GM10266 (cell line): ENCODE results near the gene POP7.
A peak's percentile ranks its signal among the peaks of the same experiment; 100 is the strongest.

ENCODE experiments used
- DNase-seq: peaks from one replicate; pipeline ENCODE4 v3.0.0; 2012; ENCODE audit errors: extremely low spot score
- TF ChIP-seq, protein P1 (sequence below): IDR thresholded peaks from 2 replicates; pipeline ENCODE4 v1.5.1; 2012; ENCODE audit warnings: mild to moderate bottlenecking, low read depth; ENCODE audit not compliant: control insufficient read depth, insufficient read depth; ENCODE audit errors: missing control alignments

Gene POP7

DNA sequence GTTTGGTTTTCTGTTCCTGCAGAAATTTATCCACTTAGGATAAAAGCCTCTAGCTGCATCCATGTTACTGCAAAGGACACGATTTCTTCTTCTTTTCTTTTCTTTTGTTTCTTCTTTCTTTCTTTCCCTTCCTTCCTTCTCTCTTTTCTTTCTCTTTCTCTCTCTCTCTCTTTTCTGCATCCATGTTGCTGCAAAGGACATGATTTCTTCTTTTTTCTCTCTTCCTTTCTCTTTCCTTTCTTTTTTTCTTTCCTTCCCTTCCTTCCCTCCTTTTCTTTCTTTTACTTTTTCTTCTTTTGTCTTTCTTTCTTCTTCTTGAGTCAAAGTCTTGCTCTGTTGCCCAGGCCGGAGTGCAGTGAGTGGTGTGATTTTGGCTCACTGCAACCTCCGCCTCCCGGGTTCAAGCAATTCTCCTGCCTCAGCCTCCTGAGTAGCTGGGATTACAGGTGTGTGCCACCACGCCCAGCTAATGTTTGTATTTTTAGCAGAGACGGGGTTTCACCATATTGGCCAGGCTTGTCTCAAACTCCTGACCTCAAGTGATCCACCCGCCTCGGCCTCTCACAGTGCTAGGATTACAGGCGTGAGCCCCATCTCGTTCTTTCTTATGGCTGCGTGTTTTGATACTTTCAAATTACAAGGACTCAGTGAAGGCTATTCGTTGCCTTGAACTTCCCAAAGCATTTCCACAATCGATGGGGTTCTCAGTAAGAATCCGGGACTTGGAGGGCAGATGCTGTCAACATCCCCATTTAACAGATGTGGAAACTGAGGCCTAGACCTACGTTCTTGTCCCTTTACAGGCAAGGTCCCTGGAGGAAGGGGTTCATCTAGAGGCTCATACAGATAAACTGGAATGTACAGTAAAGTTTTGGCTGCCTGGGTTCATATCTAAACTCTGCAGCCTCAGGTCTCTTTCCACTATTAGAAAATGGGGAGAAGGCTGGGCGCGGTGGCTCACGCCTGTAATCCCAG lies 34.3 kb upstream of the POP7 start:
- DNase-seq: no peak
- TF ChIP-seq, protein P1, sequence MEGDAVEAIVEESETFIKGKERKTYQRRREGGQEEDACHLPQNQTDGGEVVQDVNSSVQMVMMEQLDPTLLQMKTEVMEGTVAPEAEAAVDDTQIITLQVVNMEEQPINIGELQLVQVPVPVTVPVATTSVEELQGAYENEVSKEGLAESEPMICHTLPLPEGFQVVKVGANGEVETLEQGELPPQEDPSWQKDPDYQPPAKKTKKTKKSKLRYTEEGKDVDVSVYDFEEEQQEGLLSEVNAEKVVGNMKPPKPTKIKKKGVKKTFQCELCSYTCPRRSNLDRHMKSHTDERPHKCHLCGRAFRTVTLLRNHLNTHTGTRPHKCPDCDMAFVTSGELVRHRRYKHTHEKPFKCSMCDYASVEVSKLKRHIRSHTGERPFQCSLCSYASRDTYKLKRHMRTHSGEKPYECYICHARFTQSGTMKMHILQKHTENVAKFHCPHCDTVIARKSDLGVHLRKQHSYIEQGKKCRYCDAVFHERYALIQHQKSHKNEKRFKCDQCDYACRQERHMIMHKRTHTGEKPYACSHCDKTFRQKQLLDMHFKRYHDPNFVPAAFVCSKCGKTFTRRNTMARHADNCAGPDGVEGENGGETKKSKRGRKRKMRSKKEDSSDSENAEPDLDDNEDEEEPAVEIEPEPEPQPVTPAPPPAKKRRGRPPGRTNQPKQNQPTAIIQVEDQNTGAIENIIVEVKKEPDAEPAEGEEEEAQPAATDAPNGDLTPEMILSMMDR: no peak

DNA sequence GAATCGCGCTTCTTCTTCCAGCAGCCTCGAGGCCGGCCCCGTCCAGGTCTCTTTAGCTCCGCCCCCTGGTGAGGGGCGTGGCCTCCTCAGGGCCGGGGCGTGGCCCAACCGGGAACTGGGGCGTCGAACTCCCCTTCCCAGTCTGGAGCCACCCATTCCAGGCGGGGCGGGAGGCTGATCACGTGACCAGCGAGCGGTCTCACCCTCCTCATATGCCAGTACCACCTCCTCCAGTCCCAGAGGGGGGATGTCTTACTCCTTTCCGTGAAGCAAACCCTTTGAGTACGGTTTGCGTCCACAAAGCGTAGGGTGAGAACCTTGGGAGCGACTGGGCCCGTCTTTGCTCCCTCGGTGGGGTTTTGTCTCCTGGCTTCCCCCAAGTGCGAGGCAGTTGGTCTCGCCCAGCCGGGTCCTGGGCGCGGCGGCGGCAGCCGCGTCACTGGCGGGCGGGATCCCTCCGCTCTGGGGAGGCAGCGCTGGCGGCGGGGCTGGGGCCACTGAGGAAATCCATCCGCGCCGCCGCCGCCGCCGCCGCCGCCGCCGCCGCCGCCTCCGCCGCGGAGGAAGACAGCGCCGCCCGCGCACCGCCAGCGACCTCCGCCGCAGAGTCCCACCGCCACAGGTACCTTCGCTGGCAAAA lies 32.5 kb upstream of the POP7 start, which contains the start of gene GNB2:
GNB2 (plus strand) TSS at position 439 of the 640 bp plus-strand sequence. CDS start 2,526 bp downstream, outside the sequence.
- DNase-seq: peak; percentile 98
- TF ChIP-seq, protein P1: no peak

DNA sequence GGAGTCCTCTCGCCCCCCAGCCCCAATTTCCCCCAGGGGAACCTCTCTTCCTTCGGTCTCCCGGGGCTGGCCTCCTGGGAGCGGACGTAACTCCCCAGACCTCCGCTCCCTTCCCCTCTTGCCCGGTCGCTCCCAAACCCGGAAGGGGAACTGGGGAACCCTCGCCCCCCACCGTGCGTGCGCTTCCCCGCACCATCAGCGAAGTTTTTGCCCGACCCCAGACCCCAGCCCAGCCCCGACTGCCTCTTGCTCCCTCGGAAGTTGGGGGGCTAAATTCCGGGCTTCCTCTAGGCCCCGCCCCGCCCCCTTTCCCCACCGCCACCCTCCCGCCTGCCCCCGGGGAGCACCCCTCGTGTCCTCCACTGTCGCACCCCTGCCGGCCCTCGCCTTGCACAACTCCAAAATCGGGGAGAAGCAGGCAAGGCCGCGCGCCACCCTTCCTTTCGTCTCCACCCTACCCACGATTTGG lies 31.9 kb upstream of the POP7 start:
- DNase-seq: peak; percentile 53
- TF ChIP-seq, protein P1: no peak

DNA sequence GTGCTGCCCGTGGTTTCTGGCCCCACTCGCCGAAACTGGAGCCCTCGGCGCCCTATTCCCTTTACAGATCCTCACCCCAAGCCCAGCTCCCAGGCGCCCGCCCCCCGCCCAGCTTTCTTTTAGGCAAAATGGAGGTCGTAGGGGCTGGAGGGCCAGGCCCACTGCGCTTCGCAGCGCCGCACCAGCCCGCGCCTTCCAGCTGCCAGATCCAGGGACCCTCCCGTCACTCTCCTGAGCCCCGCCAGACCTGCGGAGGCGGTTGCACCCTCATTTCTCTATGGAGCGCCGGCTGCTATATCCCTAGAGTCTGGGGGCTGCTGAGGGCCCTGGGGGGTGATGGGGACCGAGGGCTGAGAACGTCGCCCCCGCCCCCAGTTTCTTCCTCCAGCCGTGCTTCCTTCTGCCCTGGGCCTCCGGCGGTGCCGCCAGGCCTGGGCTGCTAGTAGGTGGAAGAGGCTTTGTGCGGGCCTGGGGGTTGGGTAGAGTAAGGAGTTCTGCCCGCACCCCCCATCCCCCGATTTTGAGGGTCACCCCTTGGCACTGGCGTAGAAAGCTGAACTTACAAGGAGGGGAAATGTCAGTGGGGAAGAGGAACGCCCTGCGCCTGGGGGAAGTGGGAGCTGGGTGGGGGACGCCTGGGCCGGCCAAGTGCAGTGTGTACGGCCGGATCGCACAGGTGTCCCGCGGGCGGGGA lies 31.4 kb upstream of the POP7 start:
- TF ChIP-seq, protein P1: no peak
- peak; percentile 38 for DNase-seq

DNA sequence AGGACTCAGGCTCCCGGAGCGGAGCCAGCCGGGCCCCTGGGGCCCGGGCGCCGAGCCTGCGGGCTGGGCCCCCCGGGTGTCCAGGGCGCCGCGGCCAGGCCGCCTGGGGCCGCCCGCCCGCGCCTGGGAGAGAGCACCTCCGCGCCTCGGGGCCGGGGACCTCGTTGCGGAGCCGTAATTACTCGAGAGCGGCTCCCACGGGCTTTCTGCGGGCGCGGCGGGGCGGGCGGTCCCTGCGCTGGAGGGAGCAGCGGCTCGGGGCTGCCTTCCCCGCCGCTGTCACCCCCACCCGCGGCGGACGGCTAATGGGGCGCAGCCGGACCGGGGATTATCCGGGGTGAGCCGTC lies 30.8 kb upstream of the POP7 start:
- no peak for DNase-seq
- TF ChIP-seq, protein P1: no peak

DNA sequence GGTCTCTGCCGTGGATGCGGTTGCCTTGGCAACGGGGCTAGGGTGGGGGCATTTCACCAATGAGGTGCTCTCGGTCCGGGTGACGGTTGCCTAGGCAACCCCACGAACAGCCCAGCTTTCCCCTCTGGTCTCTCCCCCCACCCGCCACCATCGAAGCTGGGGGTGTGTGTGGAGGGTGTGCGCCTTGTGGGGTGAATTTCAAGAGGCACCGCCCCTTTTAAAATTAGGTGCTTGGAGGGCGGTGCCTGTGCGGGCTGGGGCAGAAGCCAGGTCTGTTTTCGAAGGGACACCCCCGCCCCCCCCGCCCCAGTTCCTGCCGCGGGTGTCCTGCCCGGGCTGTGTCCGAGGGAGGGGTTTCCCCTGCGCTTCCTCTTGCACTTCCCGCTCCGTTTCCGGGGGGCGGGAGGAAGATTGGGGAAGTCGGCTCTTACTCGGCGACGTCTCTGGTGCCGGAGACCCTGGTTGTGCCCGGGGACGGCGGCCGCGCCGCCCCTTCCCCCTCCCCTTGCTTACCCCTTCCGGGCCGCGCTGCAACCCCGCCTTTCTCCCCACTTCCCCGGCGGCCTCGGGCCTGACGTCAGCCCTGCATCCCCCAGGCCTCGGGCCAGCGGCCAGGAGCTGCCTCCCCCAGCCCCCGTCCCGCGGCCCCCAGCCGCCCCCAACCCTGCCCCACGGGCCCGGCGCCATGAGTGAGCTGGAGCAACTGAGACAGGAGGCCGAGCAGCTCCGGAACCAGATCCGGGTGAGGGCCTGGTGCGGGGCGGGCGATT lies 30.2 kb upstream of the POP7 start:
- TF ChIP-seq, protein P1: no peak
- peak; percentile 90 for DNase-seq
